Measurements from ENCODE around the gene VPS13D.

DNA sequence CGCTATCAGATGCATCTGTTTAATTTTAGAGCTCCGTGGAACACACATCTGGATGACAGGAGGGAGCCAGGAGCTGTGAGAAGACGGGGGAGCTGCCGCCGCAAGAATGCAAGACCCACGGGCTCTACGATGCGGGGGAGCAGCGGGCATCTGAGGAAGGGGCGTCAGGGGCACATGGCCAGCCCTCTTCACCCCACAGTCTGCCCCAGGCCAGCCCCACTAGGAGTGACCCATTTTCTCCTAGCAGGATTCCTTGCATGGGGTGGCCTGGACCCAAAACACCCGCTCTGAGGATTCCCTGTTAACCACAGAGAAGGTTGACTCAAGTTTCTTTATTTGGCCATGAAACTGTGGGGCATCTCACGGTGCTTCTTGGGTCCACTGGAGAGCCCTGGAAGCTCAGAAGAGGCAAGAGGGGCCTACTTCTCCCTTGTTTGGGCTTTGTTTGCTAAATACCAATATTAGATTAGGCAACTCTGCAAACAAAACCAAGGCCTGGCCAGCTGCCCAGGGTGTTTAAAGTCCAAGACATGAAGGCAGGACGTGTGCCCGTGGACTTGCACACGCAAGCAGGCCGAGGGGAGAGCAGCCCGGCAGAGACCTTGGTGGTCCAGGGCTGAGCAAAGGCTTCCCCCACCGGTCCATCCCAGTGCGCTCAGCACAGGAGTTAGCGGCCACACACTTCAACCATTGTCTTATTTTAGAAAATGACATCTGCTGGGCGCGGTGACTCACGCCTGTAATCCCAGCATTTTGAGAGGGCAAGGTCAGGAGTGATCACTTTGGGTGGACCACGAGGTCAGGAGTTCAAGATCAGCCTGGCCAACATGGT lies 298.4 kb downstream of the VPS13D start:
- no peak for TF ChIP-seq CTCF (IDR thresholded peaks at IDR 0.05)
- TF ChIP-seq POLR2A (IDR thresholded peaks at IDR 0.05), result peak; percentile 29

All from right lobe of liver (tissue), 4 donors.